Skeletal muscle tissue (tissue), 4 donors: Measurements from ENCODE around the gene SCP2D1. TPM values are rescaled to one million over a fixed set of nuclear protein-coding genes. Genes with fewer than 3 reads are reported as not detected.

Experiments
- H3K27ac ChIP-seq: one replicate; pipeline ENCODE4 v1.7.0; 2013; ENCODE audit warnings: mild to moderate bottlenecking, low read depth, low read length, inconsistent platforms
- H3K27me3 ChIP-seq, 3 donors: one replicate each; pipeline ENCODE4 v1.7.0; 2013; ENCODE audit warnings: low read length in 3 of 3; ENCODE audit not compliant: control insufficient read depth in 3 of 3, insufficient read depth in 3 of 3
- H3K36me3 ChIP-seq, 3 donors: one replicate each; pipeline ENCODE4 v1.7.0; 2013; ENCODE audit warnings: low read length in 3 of 3; ENCODE audit not compliant: control insufficient read depth in 3 of 3, insufficient read depth in 3 of 3
- H3K4me1 ChIP-seq, 3 donors: one replicate each; pipeline ENCODE4 v1.7.0; 2013; ENCODE audit warnings: low read length in 3 of 3, mild to moderate bottlenecking in 3 of 3; ENCODE audit not compliant: control insufficient read depth in 3 of 3, insufficient read depth in 3 of 3
- H3K4me3 ChIP-seq, 3 donors: one replicate each; pipeline ENCODE4 v1.7.0; 2013; ENCODE audit warnings: low read length in 3 of 3
- H3K9ac ChIP-seq, 3 donors: one replicate each; pipeline ENCODE4 v1.7.0; 2013; ENCODE audit warnings: low read length in 3 of 3, mild to moderate bottlenecking in 3 of 3, moderate library complexity in 2 of 3, low read depth in 1 of 3
- H3K9me3 ChIP-seq, 3 donors: one replicate each; pipeline ENCODE4 v1.7.0; 2013; ENCODE audit warnings: low read length in 3 of 3; ENCODE audit not compliant: control insufficient read depth in 3 of 3
- total RNA-seq: library from RNA; depleted of rRNA; stranded (reverse); fragments of >200 nt; gene quantifications from one replicate; pipeline ENCODE4 v1.2.3, GENCODE V29; 2014
- donor health status: Osteomylitis.

The SCP2D1 gene
- total RNA-seq, 1 donor from 2014 or later = not detected

DNA sequence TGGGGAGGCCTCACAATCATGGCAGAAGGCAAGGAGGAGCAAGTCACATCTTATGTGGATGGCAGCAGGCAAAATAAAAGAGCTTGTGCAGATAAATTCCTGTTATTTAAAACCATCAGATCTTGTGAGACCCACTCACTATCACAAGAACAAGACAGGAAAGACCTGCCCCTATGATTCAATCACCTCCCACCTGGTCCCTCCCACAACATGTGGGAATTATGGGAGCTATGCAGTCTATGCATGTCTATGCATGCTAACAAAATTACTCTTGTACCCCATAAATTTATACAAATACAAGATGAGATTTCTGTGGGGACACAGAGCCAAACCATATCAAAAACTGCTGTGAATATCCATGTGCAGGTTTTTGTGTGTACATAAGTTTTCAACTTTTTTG, 25.6 kb upstream of the SCP2D1 start:
- H3K27me3 ChIP-seq = peaks cover 0 to 4% (median 0%) of the 10 kb centered on the region in 3 donors
- H3K4me3 ChIP-seq = no peak overlapping the region
- H3K27ac ChIP-seq = no peak overlapping the region
- H3K4me1 ChIP-seq = no peaks in the 10 kb centered on the region
- no peaks in the 10 kb centered on the region for H3K36me3 ChIP-seq
- H3K9ac ChIP-seq = no peak overlapping the region
- H3K9me3 ChIP-seq = no peaks in the 10 kb centered on the region

DNA sequence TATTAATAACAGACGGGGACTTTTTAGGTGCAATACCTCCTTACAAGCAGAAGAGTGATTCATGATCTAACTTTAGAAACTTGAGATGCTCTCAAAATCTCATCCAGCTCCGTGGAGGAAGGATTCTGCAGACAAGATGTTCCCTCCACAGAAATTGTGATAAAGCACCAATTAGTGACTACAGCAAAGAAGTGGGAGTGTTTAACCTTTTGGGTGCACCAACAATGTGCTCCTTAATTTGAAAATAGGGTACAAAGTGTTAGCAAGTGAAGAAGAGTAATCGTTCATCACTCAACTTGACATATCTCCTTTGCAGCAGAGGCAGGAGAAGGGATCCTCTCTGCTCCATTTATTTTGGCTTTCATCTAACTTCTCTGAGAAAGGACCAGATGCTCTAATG, 22.8 kb upstream of the SCP2D1 start:
- H3K4me3 ChIP-seq = no peak overlapping the region
- H3K27ac ChIP-seq = no peak overlapping the region
- H3K9me3 ChIP-seq = no peaks in the 10 kb centered on the region
- no peaks in the 10 kb centered on the region for H3K36me3 ChIP-seq
- H3K4me1 ChIP-seq = peaks cover 11 to 19% (median 11%) of the 10 kb centered on the region in 3 donors
- H3K9ac ChIP-seq = no peak overlapping the region
- peaks cover 0 to 4% (median 0%) of the 10 kb centered on the region in 3 donors for H3K27me3 ChIP-seq

DNA sequence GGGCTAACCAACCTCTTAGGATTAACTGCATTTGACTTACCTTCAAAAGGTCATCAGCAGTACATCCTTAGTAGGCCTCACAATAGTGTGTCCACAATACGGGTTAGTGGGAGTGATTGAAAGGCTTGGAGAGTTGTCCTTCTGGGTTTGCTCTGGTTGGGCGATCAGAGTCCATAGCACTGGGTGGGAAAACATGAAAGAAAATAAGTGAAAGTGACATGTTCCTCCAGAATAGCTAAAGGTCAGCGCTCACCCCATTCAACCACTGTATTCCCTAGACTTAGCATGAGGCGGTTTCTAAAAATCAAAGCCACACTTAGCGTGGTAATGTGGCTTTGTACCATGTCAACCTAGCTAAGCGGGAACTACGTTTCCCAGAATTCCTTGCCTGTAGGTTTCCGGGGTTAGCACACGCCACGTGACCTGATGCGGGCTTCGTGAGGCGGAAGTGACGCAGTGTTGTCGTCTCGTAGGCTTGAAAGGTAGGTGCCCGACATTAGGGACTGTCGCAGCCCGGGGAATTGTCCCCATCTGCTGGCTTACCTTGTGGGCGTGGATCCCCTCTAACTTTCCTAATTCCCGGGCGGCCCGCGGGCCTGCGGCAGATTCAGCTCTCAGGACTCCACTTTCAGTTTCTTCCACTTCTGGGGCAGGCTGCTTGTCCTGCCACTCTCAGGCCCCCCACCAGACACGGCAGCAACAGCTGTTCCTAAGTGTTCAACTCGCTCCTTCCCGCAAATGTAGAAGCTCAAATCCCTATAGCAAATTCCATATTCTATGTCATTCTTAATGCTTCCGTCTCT, 19.8 kb upstream of the SCP2D1 start:
- Histone ChIP-seq H3K36me3 (no peaks in the 10 kb centered on the region), H3K27ac (peak overlapping the region; percentile 96), H3K9ac (peak overlapping the region; percentile 91 to 93 (median 92)), H3K4me3 (peak overlapping the region; percentile 81 to 93 (median 85)), H3K4me1 (peaks cover 11 to 19% (median 11%) of the 10 kb centered on the region in 3 donors), H3K27me3 (peaks cover 0 to 4% (median 0%) of the 10 kb centered on the region in 3 donors), H3K9me3 (peaks cover 0 to 2% (median 0%) of the 10 kb centered on the region in 3 donors)

DNA sequence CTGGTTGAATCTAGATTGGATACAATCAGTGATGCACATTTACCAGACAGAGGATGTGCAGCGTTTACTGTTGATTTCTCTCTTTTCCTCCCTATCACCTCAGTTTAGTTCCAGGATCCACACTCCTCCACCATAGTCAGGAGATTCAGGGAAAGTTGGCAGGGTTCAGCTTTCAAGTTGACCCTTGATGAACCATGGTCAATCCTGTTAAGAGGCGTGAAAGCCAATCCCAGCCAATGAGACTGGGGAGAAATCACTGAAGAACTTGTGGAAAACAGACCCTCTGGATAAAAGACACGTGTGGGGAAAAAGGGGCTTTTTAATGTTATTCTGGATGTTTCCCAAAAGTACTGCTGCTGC, 19.2 kb upstream of the SCP2D1 start:
- Histone ChIP-seq H3K27ac (peak overlapping the region; percentile 96), H3K36me3 (no peaks in the 10 kb centered on the region), H3K9me3 (peaks cover 0 to 2% (median 0%) of the 10 kb centered on the region in 3 donors), H3K9ac (peak overlapping the region; percentile 91 to 93 (median 92)), H3K4me3 (peak overlapping the region; percentile 81 to 93 (median 85)), H3K4me1 (peaks cover 11 to 19% (median 11%) of the 10 kb centered on the region in 3 donors), H3K27me3 (peaks cover 0 to 4% (median 0%) of the 10 kb centered on the region in 3 donors)

DNA sequence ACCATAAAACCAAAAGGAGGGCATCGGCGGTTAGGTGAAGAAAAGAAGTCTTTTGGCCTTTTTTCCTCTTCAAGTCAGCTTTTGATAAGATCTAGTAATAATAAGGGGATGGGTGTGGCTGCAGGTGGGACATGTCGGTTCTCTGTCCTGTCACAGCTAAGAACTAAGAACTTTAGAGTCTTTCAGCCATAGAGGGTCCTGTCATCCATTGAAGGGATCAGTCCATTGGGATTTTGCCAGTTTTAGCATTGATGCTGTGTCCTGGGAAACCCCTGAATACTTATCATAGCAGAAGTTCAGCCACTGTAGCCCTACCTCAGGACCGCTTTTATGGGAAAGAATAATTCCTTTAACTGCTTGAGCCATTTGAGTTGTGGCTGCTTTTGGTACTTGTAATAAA, 18.2 kb upstream of the SCP2D1 start:
- H3K4me3 ChIP-seq = peak overlapping the region in 2 of 3 donors; percentile 10 to 93

DNA sequence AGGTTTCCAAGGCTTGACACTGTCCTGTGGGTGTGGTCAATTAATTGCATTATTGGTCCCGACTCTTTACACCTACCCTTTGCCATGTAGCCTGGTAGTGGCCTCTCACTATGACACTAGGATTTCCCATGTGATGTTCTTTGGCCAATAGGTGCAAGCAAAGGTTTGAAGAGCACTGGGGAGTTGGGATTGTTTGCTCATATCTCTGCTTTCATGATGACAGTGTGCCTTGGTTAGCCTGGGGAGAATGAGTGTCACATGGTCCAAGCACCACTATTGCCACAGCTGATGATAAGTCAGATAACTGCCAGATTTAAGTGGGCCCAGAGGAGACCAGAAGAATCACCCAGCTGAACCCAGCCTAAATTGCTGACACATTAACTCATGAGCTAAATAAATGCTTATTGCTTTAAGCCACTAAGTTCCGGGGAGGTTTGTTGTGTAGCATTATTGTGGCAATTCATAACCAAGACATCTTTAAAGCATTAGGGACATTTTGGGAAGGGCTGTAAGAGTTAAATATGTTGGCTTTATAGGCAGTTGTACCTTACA, 17.2 kb upstream of the SCP2D1 start:
- Histone ChIP-seq H3K27me3 (no peaks in the 10 kb centered on the region), H3K4me3 (peak overlapping the region in 1 of 3 donors; percentile 8), H3K27ac (no peak overlapping the region), H3K9me3 (peaks cover 0 to 2% (median 0%) of the 10 kb centered on the region in 3 donors), H3K9ac (no peak overlapping the region), H3K4me1 (peaks cover 11 to 19% (median 11%) of the 10 kb centered on the region in 3 donors), H3K36me3 (no peaks in the 10 kb centered on the region)

More for the DNA sequence above, 18.2 kb upstream of the SCP2D1 start:
- Histone ChIP-seq H3K9me3 (peaks cover 0 to 2% (median 0%) of the 10 kb centered on the region in 3 donors), H3K27ac (no peak overlapping the region), H3K4me1 (peaks cover 11 to 19% (median 11%) of the 10 kb centered on the region in 3 donors), H3K36me3 (no peaks in the 10 kb centered on the region), H3K27me3 (no peaks in the 10 kb centered on the region), H3K9ac (no peak overlapping the region)

DNA sequence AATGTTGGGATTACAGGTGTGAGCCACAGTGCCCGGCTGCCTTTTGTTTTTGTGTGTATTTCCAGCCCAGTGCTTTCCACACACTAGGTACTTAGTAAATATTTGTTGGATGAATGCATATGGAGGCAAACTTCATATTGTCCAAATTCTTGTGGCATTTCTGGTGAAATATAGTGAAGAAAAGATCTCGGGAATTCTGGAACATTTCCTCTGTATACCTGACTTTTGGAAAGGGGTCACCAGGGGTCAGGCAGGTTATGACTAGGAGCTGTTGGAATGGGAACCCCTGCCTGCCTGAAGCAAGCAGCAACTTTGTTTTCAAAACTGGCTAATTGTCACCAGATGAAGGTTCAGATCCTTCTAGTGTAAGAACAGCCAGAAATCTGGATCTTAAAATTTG, 12.1 kb upstream of the SCP2D1 start:
- no peaks in the 10 kb centered on the region for H3K27me3 ChIP-seq
- H3K4me1 ChIP-seq = no peaks in the 10 kb centered on the region
- H3K9ac ChIP-seq = no peak overlapping the region
- H3K4me3 ChIP-seq = no peak overlapping the region
- no peak overlapping the region for H3K27ac ChIP-seq
- no peaks in the 10 kb centered on the region for H3K9me3 ChIP-seq
- no peaks in the 10 kb centered on the region for H3K36me3 ChIP-seq

DNA sequence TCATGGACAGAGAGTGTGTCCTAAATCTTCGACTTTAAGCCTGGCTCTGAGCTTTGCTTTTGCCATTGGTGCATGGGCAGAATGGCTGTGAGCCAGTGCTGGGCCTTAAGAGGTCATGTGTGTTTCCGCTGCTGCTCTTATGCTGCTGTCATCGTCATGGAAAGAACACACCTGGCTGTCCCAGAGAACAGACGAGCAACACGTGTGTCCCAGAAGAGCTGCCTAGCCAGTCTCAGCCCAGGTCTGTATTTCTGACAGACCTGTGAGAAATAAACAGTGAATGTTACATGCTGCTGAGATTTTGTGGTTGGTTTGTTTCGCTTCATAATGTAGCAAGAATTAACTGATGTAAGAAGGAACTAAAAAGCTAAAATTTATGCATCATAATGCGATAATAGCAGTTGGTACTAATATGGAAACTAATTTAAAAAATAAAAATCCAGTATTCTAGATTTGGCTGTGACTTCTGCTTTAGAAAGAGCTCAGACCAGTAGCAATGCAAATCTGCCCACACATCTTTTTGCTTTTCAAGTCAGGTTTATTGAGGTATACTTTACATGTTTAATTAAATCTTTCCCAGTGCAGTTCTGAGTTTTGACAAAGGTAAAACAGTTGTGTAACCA, 11.5 kb upstream of the SCP2D1 start:
- Histone ChIP-seq H3K27ac (no peak overlapping the region), H3K4me3 (no peak overlapping the region), H3K36me3 (no peaks in the 10 kb centered on the region), H3K9me3 (no peaks in the 10 kb centered on the region), H3K4me1 (no peaks in the 10 kb centered on the region), H3K9ac (no peak overlapping the region), H3K27me3 (no peaks in the 10 kb centered on the region)

DNA sequence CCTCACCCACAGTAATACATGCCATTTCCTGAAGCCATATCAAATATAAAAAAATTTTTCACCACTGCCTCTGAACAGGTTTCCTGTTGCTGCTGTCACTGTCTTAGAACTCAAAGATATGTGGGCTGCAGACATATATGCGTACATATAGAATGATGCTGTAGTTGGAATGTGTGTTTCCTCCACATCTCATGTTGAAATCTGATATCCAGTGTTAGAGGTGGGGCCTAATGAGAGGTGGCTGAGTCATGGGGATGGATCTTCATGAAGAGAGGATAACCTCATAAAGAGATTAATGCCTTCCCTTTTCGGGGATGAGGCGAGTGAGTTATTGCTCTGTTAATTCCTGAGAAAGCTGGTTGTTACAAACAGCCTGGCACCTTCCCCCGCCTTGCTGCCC, 7.7 kb upstream of the SCP2D1 start:
- Histone ChIP-seq H3K27ac (no peak overlapping the region), H3K4me3 (no peak overlapping the region), H3K4me1 (no peaks in the 10 kb centered on the region), H3K36me3 (no peaks in the 10 kb centered on the region), H3K9ac (no peak overlapping the region), H3K27me3 (no peaks in the 10 kb centered on the region), H3K9me3 (no peaks in the 10 kb centered on the region)

DNA sequence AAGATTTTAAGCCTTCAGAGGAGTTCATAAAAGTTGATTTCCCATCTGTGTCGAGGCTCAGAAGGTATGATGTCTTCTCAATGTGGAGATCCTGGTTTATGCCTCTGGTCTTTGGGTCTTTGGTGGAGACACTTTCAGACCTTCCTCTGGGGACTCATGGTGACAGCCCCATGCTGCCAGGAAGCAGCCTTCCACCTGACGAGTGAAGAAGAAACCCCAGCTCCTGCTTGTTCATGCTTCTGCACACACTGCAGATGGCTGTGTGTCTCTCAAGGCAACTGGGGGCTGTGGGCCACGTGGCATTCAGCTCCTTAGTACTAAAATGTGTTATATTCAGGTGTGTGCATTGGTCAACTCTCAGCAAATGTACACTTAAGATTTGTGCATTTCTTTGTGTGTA, 4.9 kb upstream of the SCP2D1 start:
- H3K4me3 ChIP-seq = no peak overlapping the region
- H3K36me3 ChIP-seq = no peaks in the 10 kb centered on the region
- no peaks in the 10 kb centered on the region for H3K27me3 ChIP-seq
- no peak overlapping the region for H3K9ac ChIP-seq
- no peaks in the 10 kb centered on the region for H3K9me3 ChIP-seq
- H3K4me1 ChIP-seq = no peaks in the 10 kb centered on the region
- H3K27ac ChIP-seq = no peak overlapping the region
